ENCODE data around the gene RNF111. TPM values are rescaled to one million over a fixed set of nuclear protein-coding genes. Genes with fewer than 3 reads are reported as not detected.
A peak's percentile ranks its signal among the peaks of the same experiment; 100 is the strongest.
"Not testable (repeated sequence)": the region's sequence is repeated elsewhere in the genome, so short reads cannot be mapped to it uniquely, and the experiment has no call there.

Gene RNF111
- total RNA-seq, 1 donor: 21.4 TPM

DNA sequence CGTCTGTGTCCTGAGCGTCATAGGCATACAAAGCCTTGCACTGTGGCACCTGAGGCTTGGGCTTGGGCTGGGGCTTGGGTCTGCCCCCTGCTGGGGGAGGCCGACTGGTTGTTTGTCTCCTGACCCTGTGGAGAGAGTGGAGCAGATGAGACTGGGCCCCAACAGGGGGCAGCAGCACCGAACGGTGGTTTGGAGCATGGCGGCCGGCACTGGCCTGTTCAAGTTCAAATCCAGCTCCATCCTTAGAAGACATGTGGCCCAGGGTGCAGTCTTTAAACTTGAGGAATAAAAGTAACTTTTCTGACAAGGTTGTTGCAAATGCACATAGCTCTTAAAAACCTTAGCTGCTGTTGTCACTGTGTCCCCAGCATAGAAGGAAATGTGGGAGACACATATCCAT is 150.8 kb downstream of the RNF111 start:
- peak; percentile 94 for DNase-seq (ENCODE audit: insufficient read length, low spot score, missing footprints)
- Histone ChIP-seq H3K27me3 (ENCODE audit: insufficient read depth, low read length) (no peaks in the 10 kb centered on the region), H3K27ac (ENCODE audit: low read depth, low read length) (no peak overlapping the region), H3K4me2 (ENCODE audit: insufficient read depth, low read length) (no peak overlapping the region), H3K79me2 (ENCODE audit: insufficient read depth, low read length) (peaks cover 7% of the 10 kb centered on the region), H3K4me3 (ENCODE audit: insufficient read depth, low read length) (no peak overlapping the region), H4K20me1 (ENCODE audit: insufficient read depth, low read length) (no peaks in the 10 kb centered on the region), H3K4me1 (ENCODE audit: insufficient read depth, low read length) (no peaks in the 10 kb centered on the region), H2AFZ (ENCODE audit: low read length) (no peak overlapping the region), H3K36me3 (ENCODE audit: insufficient read depth, low read length) (peaks cover 80% of the 10 kb centered on the region), H3K9me3 (ENCODE audit: low read depth, low read length) (no peaks in the 10 kb centered on the region)
- peak; percentile 68 for TF ChIP-seq CTCF (IDR thresholded peaks at IDR 0.05; ENCODE audit: extremely low read depth, low read depth, low read length)

- Histone ChIP-seq H3K36me3 (ENCODE audit: insufficient read depth, low read length) (peaks cover 68% of the 10 kb centered on the region), H3K27me3 (ENCODE audit: insufficient read depth, low read length) (no peaks in the 10 kb centered on the region), H3K79me2 (ENCODE audit: insufficient read depth, low read length) (no peaks in the 10 kb centered on the region), H3K9me3 (ENCODE audit: low read depth, low read length) (no peaks in the 10 kb centered on the region), H3K4me2 (ENCODE audit: insufficient read depth, low read length) (no peak overlapping the region), H3K4me1 (ENCODE audit: insufficient read depth, low read length) (no peaks in the 10 kb centered on the region), H2AFZ (ENCODE audit: low read length) (no peak overlapping the region), H3K4me3 (ENCODE audit: insufficient read depth, low read length) (no peak overlapping the region), H4K20me1 (ENCODE audit: insufficient read depth, low read length) (no peaks in the 10 kb centered on the region), H3K27ac (ENCODE audit: low read depth, low read length) (no peak overlapping the region)
- TF ChIP-seq CTCF (IDR thresholded peaks at IDR 0.05; ENCODE audit: extremely low read depth, low read depth, low read length): no peak
- DNase-seq (ENCODE audit: insufficient read length, low spot score, missing footprints): no peak
Measured at GRCh38 chr15:59140422-59141226, 153.2 kb downstream of the RNF111 start.

- Histone ChIP-seq H4K20me1 (ENCODE audit: insufficient read depth, low read length) (peaks cover 2% of the 10 kb centered on the region), H3K79me2 (ENCODE audit: insufficient read depth, low read length) (no peaks in the 10 kb centered on the region), H3K4me3 (ENCODE audit: insufficient read depth, low read length) (no peak overlapping the region), H3K27me3 (ENCODE audit: insufficient read depth, low read length) (no peaks in the 10 kb centered on the region), H3K4me2 (ENCODE audit: insufficient read depth, low read length) (no peak overlapping the region), H3K9me3 (ENCODE audit: low read depth, low read length) (no peaks in the 10 kb centered on the region), H2AFZ (ENCODE audit: low read length) (no peak overlapping the region), H3K27ac (ENCODE audit: low read depth, low read length) (no peak overlapping the region), H3K36me3 (ENCODE audit: insufficient read depth, low read length) (peaks cover 66% of the 10 kb centered on the region), H3K4me1 (ENCODE audit: insufficient read depth, low read length) (peaks cover 4% of the 10 kb centered on the region)
- no peak for TF ChIP-seq CTCF (IDR thresholded peaks at IDR 0.05; ENCODE audit: extremely low read depth, low read depth, low read length)
- no peak for DNase-seq (ENCODE audit: insufficient read length, low spot score, missing footprints)
Measured at GRCh38 chr15:59143281-59143680, 155.8 kb downstream of the RNF111 start.

DNA sequence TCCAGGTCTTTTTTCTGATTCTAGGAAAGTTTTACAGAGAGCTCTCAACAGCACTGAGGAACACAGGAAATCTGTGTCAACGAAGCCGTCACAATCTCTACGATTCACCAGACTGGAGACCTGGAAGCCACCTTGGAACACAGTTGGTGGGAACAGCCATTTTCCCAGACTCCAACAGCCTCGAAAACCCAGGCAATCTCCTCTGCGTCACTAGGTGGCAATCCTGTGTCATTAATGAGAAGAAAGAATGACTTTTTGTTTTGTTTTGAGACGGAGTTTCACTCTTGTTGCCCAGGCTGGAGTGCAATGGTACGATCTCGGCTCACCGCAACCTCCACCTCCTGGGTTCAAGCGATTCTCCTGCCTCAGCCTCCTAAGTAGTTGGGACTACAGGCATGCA is 157.1 kb downstream of the RNF111 start:
- not testable (repeated sequence) for H4K20me1 ChIP-seq (ENCODE audit: insufficient read depth, low read length); H3K4me2 ChIP-seq (ENCODE audit: insufficient read depth, low read length); H3K9me3 ChIP-seq (ENCODE audit: low read depth, low read length); H3K27ac ChIP-seq (ENCODE audit: low read depth, low read length); H3K4me3 ChIP-seq (ENCODE audit: insufficient read depth, low read length); H3K79me2 ChIP-seq (ENCODE audit: insufficient read depth, low read length); H3K27me3 ChIP-seq (ENCODE audit: insufficient read depth, low read length); H3K4me1 ChIP-seq (ENCODE audit: insufficient read depth, low read length); H2AFZ ChIP-seq (ENCODE audit: low read length); DNase-seq (ENCODE audit: insufficient read length, low spot score, missing footprints)
- H3K36me3 ChIP-seq (ENCODE audit: insufficient read depth, low read length): peaks cover 70% of the 10 kb centered on the region
- TF ChIP-seq CTCF (IDR thresholded peaks at IDR 0.05; ENCODE audit: extremely low read depth, low read depth, low read length): peak; percentile 10

Other genes with a start within 250 kb of the RNF111 start
- gene ADAM10, start 238.0 kb upstream of the RNF111 start, total RNA-seq: 122 and 137 TPM in 2 replicates
- gene MINDY2, start 216.4 kb upstream of the RNF111 start, total RNA-seq: 19.9 and 20.3 TPM in 2 replicates
- 71.3 and 77.8 TPM in 2 replicates for gene SLTM, start 54.0 kb upstream of the RNF111 start, total RNA-seq
- 6.5 and 8.0 TPM in 2 replicates for gene CCNB2, start 117.5 kb downstream of the RNF111 start, total RNA-seq
- gene LDHAL6B, start 219.2 kb downstream of the RNF111 start, total RNA-seq: not detected in 2 replicates

All from osteoblast (primary cell).